Embryonic facial prominence (tissue), 1 donor: ENCODE data around the gene TRAPPC2L.
"Not testable (repeated sequence)": the region's sequence is repeated elsewhere in the genome, so short reads cannot be mapped to it uniquely, and the experiment has no call there.

ENCODE experiments used
- DNase-seq: peaks from one replicate; pipeline ENCODE4 v3.0.0-alpha.2; 2016; ENCODE audit errors: extremely low spot score

Gene TRAPPC2L

GRCh38 chr16:88818575-88818874 lies 38.4 kb upstream of the TRAPPC2L start:
- no peak for DNase-seq

- no peak for DNase-seq
Measured at GRCh38 chr16:88819126-88819525, 37.8 kb upstream of the TRAPPC2L start.

GRCh38 chr16:88820385-88821025 lies 36.4 kb upstream of the TRAPPC2L start:
- DNase-seq: no peak

GRCh38 chr16:88821168-88821850 lies 35.6 kb upstream of the TRAPPC2L start:
- no peak for DNase-seq

- DNase-seq: no peak
Measured at GRCh38 chr16:88822281-88823040, 34.5 kb upstream of the TRAPPC2L start.

- DNase-seq: not testable (repeated sequence)
Measured at GRCh38 chr16:88823646-88824045, 33.3 kb upstream of the TRAPPC2L start.

GRCh38 chr16:88824256-88825077 lies 32.5 kb upstream of the TRAPPC2L start:
- no peak for DNase-seq

- no peak for DNase-seq
Measured at GRCh38 chr16:88825146-88825545, 31.8 kb upstream of the TRAPPC2L start.

GRCh38 chr16:88826070-88826840 lies 30.7 kb upstream of the TRAPPC2L start:
- DNase-seq: no peak

GRCh38 chr16:88827727-88828126 lies 29.2 kb upstream of the TRAPPC2L start:
- no peak for DNase-seq

- DNase-seq: no peak
Measured at GRCh38 chr16:88828711-88829110, 28.2 kb upstream of the TRAPPC2L start.

GRCh38 chr16:88830258-88830657 lies 26.7 kb upstream of the TRAPPC2L start:
- no peak for DNase-seq

GRCh38 chr16:88830783-88831182 lies 26.1 kb upstream of the TRAPPC2L start:
- DNase-seq: no peak

- DNase-seq: no peak
Measured at GRCh38 chr16:88831838-88832237, 25.1 kb upstream of the TRAPPC2L start.

GRCh38 chr16:88833086-88833485 lies 23.8 kb upstream of the TRAPPC2L start:
- DNase-seq: no peak

- no peak for DNase-seq
Measured at GRCh38 chr16:88834670-88835069, 22.3 kb upstream of the TRAPPC2L start.

GRCh38 chr16:88835383-88835782 lies 21.5 kb upstream of the TRAPPC2L start:
- no peak for DNase-seq

GRCh38 chr16:88835818-88836217 lies 21.1 kb upstream of the TRAPPC2L start:
- no peak for DNase-seq

- no peak for DNase-seq
Measured at GRCh38 chr16:88836791-88837190, 20.1 kb upstream of the TRAPPC2L start.

- DNase-seq: no peak
Measured at GRCh38 chr16:88837806-88838205, 19.1 kb upstream of the TRAPPC2L start.

GRCh38 chr16:88838566-88838965 lies 18.4 kb upstream of the TRAPPC2L start:
- no peak for DNase-seq
